A549 (cell line): ENCODE data around the gene GM2A.

Experiments
- CEBPB ChIP-seq, 2 experiments: fragments of >200 bp in 1 of 2; sonication (Bioruptor Twin) in 1 of 2; formaldehyde crosslinking in 1 of 2; IDR thresholded peaks; 2 replicates each; pipeline ENCODE4 v1.6.1; 2012 to 2016
- EP300 ChIP-seq, 2 experiments: fragments of >200 bp; sonication (Bioruptor Twin); formaldehyde crosslinking; IDR thresholded peaks; 2 replicates in 1 of 2; 3 replicates in 1 of 2; pipeline ENCODE4 v1.6.1; 2016 to 2017
- JUNB ChIP-seq: fragments of >200 bp; sonication (Bioruptor Twin); formaldehyde crosslinking; IDR thresholded peaks from 2 replicates; pipeline ENCODE4 v1.6.1; 2016
- MAZ ChIP-seq: fragments of 150-350 bp; IDR thresholded peaks from 2 replicates; pipeline ENCODE4 v1.6.1; 2014; ENCODE audit warnings: antibody characterized with exemption, low read depth, low read length, borderline replicate concordance
- MYC ChIP-seq: IDR thresholded peaks from 2 replicates; pipeline ENCODE4 v1.6.1; 2012; ENCODE audit warnings: mild to moderate bottlenecking, inconsistent platforms, low read length, improper control_type of control experiment, borderline replicate concordance
- RAD21 ChIP-seq, 2 experiments: fragments of >200 bp in 1 of 2; sonication (Bioruptor Twin) in 1 of 2; formaldehyde crosslinking in 1 of 2; IDR thresholded peaks in 1 of 2; conservative IDR thresholded peaks in 1 of 2; 2 replicates in 1 of 2; 3 replicates in 1 of 2; pipeline ENCODE4 v1.6.1; 2012 to 2018; ENCODE audit warnings: inconsistent platforms in 1 of 2
- RFX5 ChIP-seq: fragments of 450-650 bp; IDR thresholded peaks from 2 replicates; pipeline ENCODE4 v1.7.1; 2014; ENCODE audit warnings: antibody characterized with exemption, mild to moderate bottlenecking, moderate library complexity
- SMC3 ChIP-seq: fragments of >200 bp; sonication (Bioruptor Twin); formaldehyde crosslinking; IDR thresholded peaks from 3 replicates; pipeline ENCODE4 v1.6.1; 2018; ENCODE audit warnings: inconsistent platforms
- TF ChIP-seq, protein P1 (sequence below): IDR thresholded peaks from 2 replicates; pipeline ENCODE4 v1.6.1; 2012
- TF ChIP-seq, protein P2 (sequence below): fragments of >200 bp; sonication (Bioruptor Twin); formaldehyde crosslinking; IDR thresholded peaks from 3 replicates; pipeline ENCODE4 v1.5.1; 2016

DNA sequence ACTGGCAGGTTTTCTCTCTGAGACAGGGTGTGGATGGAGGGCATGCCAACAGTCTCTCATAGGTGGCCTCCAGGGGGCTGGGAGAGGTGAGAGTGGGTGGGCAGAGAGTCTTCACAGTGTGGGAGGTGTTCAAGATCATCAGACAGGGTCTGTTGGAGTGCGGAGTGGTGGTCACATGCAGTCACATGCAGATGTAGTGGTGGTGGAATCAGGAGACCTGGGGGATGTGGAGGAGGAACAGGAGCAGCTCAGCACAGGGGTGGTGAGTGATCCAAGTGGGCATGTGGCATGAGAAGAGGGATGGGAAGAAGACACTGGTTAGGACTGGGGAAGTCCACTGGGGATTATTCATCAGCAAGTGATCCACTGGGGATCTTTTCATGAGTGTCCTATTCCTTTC is 5.8 kb downstream of the GM2A start:
- TF ChIP-seq, protein P1, sequence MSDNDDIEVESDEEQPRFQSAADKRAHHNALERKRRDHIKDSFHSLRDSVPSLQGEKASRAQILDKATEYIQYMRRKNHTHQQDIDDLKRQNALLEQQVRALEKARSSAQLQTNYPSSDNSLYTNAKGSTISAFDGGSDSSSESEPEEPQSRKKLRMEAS, result no peak
- no peak for TF ChIP-seq RAD21 (conservative IDR thresholded peaks at IDR 0.05 in 1 of 2, IDR thresholded peaks at IDR 0.05 in 1 of 2)
- TF ChIP-seq, protein P2, sequence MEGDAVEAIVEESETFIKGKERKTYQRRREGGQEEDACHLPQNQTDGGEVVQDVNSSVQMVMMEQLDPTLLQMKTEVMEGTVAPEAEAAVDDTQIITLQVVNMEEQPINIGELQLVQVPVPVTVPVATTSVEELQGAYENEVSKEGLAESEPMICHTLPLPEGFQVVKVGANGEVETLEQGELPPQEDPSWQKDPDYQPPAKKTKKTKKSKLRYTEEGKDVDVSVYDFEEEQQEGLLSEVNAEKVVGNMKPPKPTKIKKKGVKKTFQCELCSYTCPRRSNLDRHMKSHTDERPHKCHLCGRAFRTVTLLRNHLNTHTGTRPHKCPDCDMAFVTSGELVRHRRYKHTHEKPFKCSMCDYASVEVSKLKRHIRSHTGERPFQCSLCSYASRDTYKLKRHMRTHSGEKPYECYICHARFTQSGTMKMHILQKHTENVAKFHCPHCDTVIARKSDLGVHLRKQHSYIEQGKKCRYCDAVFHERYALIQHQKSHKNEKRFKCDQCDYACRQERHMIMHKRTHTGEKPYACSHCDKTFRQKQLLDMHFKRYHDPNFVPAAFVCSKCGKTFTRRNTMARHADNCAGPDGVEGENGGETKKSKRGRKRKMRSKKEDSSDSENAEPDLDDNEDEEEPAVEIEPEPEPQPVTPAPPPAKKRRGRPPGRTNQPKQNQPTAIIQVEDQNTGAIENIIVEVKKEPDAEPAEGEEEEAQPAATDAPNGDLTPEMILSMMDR, result no peak
- TF ChIP-seq SMC3, result no peak
- TF ChIP-seq JUNB, result no peak
- TF ChIP-seq MYC, result no peak
- no peak for TF ChIP-seq MAZ
- TF ChIP-seq EP300 (IDR thresholded peaks at IDR 0.05), result no peak
- no peak for TF ChIP-seq CEBPB (IDR thresholded peaks at IDR 0.05)
- no peak for TF ChIP-seq RFX5
